HepG2 (cell line): ENCODE data around the gene MAN2B2. TPM values are rescaled to one million over a fixed set of nuclear protein-coding genes. Genes with fewer than 3 reads are reported as not detected.

Source experiments
- ATAC-seq: fragments of 200-7000 bp; cut with Tn5 transposase; 3 replicates; pipeline ENCODE4 v1.9.1; 2020; ENCODE audit warnings: mild to moderate bottlenecking, moderate library complexity
- BruUV-seq: library from RNA; stranded (reverse); fragments of 400-500 nt; replicated peaks from 2 replicates; lab custom pipeline; 2021; lab: Mats Ljungman, UMichigan
- CTCF ChIA-PET: fragments of 300-600 bp; formaldehyde crosslinking; extraction: SDS; loops from one replicate; lab custom pipeline; 2021; ENCODE audit warnings: low total read pairs, inconsistent platforms, low intra/inter-chr PET ratio; lab: Yijun Ruan, JAX
- POLR2A ChIA-PET: fragments of 350-600 bp; sonication (Branson Sonifier 250); formaldehyde crosslinking; loops from one replicate; lab custom pipeline; 2020; ENCODE audit warnings: antibody characterized with exemption, inconsistent platforms; lab: Yijun Ruan, JAX
- DNase-seq: peaks from one replicate; pipeline ENCODE4 v3.0.0-alpha.2; 2015; ENCODE audit warnings: low spot score
- FAIRE-seq: peaks from 3 replicates; lab custom pipeline; 2011; peaks lifted over from hg19 to GRCh38; lab: Jason Lieb, UNC
- H2AFZ ChIP-seq: one replicate; pipeline ENCODE4 v1.6.1; 2011; ENCODE audit warnings: low read length, inconsistent platforms
- H3K27ac ChIP-seq: fragments of 300-600 bp; 3 replicates; pipeline ENCODE4 v1.8.0; 2011; ENCODE audit warnings: mixed run types, mild to moderate bottlenecking, mixed read lengths, low read length, inconsistent platforms; ENCODE audit not compliant: insufficient read depth; ENCODE audit errors: extremely low read length
- H3K27me3 ChIP-seq, 2 experiments: fragments of 200-600 bp in 1 of 2; 2 replicates in 1 of 2; 3 replicates in 1 of 2; pipeline versions ENCODE4 v1.6.0 to v1.8.0; 2011; ENCODE audit warnings: low read length in 2 of 2, mild to moderate bottlenecking in 2 of 2, moderate library complexity in 2 of 2, inconsistent platforms in 1 of 2; ENCODE audit not compliant: insufficient read depth in 2 of 2, control insufficient read depth in 1 of 2
- H3K36me3 ChIP-seq, 2 experiments: fragments of 200-600 bp in 1 of 2; replicated peaks in 1 of 2; 2 replicates in 1 of 2; 3 replicates in 1 of 2; pipeline versions ENCODE4 v1.5.1 to v1.8.0; 2011; ENCODE audit warnings: low read length in 2 of 2, inconsistent platforms in 1 of 2; ENCODE audit not compliant: insufficient read depth in 2 of 2, control insufficient read depth in 1 of 2
- H3K4me1 ChIP-seq: 2 replicates; pipeline ENCODE4 v1.5.1; 2012; ENCODE audit warnings: low read length, inconsistent platforms; ENCODE audit not compliant: insufficient read depth
- H3K4me2 ChIP-seq: 2 replicates; pipeline ENCODE4 v1.6.0; 2011; ENCODE audit warnings: low read depth, low read length, inconsistent platforms
- H3K4me3 ChIP-seq, 3 experiments: fragments of 200-600 bp in 1 of 3; sonication (generic), shearing (Covaris generic) in 1 of 3; replicated peaks in 1 of 3; 2 replicates each; pipeline ENCODE4 v1.5.1; 2011 to 2016; ENCODE audit warnings: low read length in 3 of 3, inconsistent platforms in 2 of 3, low read depth in 2 of 3, mild to moderate bottlenecking in 2 of 3, control low read depth in 1 of 3, mixed read lengths in 1 of 3; ENCODE audit not compliant: insufficient read depth in 1 of 3
- H3K79me2 ChIP-seq: one replicate; pipeline ENCODE4 v1.6.1; 2011; ENCODE audit warnings: low read length, inconsistent platforms; ENCODE audit not compliant: insufficient read depth
- H3K9ac ChIP-seq: 2 replicates; pipeline ENCODE4 v1.6.0; 2011; ENCODE audit warnings: mild to moderate bottlenecking, low read depth, low read length, inconsistent platforms; ENCODE audit not compliant: insufficient read depth
- H3K9me3 ChIP-seq: 2 replicates; pipeline ENCODE4 v1.5.1; 2012; ENCODE audit warnings: mild to moderate bottlenecking, low read length
- H4K20me1 ChIP-seq: 2 replicates; pipeline ENCODE4 v1.6.0; 2011; ENCODE audit warnings: inconsistent platforms, mild to moderate bottlenecking, low read length, moderate library complexity; ENCODE audit not compliant: insufficient read depth
- CENPX ChIP-seq: sonication (generic); formaldehyde crosslinking; IDR thresholded peaks from 2 replicates; pipeline ENCODE4 v1.9.0; 2021; ENCODE audit warnings: mild to moderate bottlenecking, missing genetic modification reagents, moderate library complexity
- STAG1 ChIP-seq: sonication (generic); formaldehyde crosslinking; IDR thresholded peaks from 2 replicates; pipeline ENCODE4 v1.4.0; 2020; ENCODE audit warnings: missing genetic modification reagents
- SYNCRIP ChIP-seq: fragments of 200-400 bp; formaldehyde crosslinking; IDR thresholded peaks from 2 replicates; pipeline ENCODE4 v1.6.1; 2018; ENCODE audit warnings: mild to moderate bottlenecking, low read depth, low read length; ENCODE audit not compliant: insufficient read depth
- TP53 ChIP-seq: sonication (generic); formaldehyde crosslinking; conservative IDR thresholded peaks from 2 replicates; pipeline ENCODE4 v1.4.0; 2020; ENCODE audit warnings: missing genetic modification reagents
- ZMYM3 ChIP-seq: sonication (generic); formaldehyde crosslinking; IDR thresholded peaks from 2 replicates; pipeline ENCODE4 v1.5.1; 2020; ENCODE audit warnings: mild to moderate bottlenecking, missing genetic modification reagents
- ZNF337 ChIP-seq: sonication (generic); formaldehyde crosslinking; IDR thresholded peaks from 2 replicates; pipeline ENCODE4 v1.5.1; 2020; ENCODE audit warnings: missing genetic modification reagents, low read depth, mild to moderate bottlenecking, borderline replicate concordance
- ZNF441 ChIP-seq: sonication (generic); formaldehyde crosslinking; IDR thresholded peaks from 2 replicates; pipeline ENCODE4 v1.7.0; 2021; ENCODE audit warnings: missing genetic modification reagents, borderline replicate concordance
- ZNF572 ChIP-seq: sonication (generic); formaldehyde crosslinking; IDR thresholded peaks from 2 replicates; pipeline ENCODE4 v1.5.1; 2020; ENCODE audit warnings: mild to moderate bottlenecking, missing genetic modification reagents
- ZNF713 ChIP-seq: sonication (generic); formaldehyde crosslinking; IDR thresholded peaks from 2 replicates; pipeline ENCODE4 v1.4.0; 2020; ENCODE audit warnings: mild to moderate bottlenecking, missing genetic modification reagents
- WGBS: methylation state at CpG from one replicate; pipeline ENCODE4 v1.1.6; 2017; ENCODE audit warnings: low lambda C conversion rate; 5-methylcytosine and 5-hydroxymethylcytosine counted together
- in situ Hi-C: cut with HindIII; loops from 2 replicates; pipeline ENCODE4 v1.10.0; 2017; ENCODE audit warnings: low pct_unique_long_range_greater_than_20kb; ENCODE audit not compliant: extremely low pct_ligation_motif_present
- intact Hi-C: fragments of 100-400 bp; cut with micrococcal nuclease; formaldehyde crosslinking; loops from one replicate; pipeline ENCODE4 v1.10.0; 2022; ENCODE audit not compliant: unreplicated experiment
- polyA plus RNA-seq, 8 experiments: library from polyadenylated mRNA; depleted of rRNA in 3 of 8; stranded (reverse) in 7 of 8; unstranded in 1 of 8; fragments of >200 nt; fragmentation: Illumina TruSeq in 4 of 8; extraction: Trizol in 4 of 8; gene quantifications; 2 replicates each; pipeline versions ENCODE4 v1.2.1 to v1.2.3, GENCODE V29; 2011 to 2016; ENCODE audit warnings: low read depth in 4 of 8, missing spikeins in 1 of 8, mixed read lengths in 1 of 8; ENCODE audit not compliant: insufficient read depth in 1 of 8
- total RNA-seq, 5 experiments: library from RNA; depleted of rRNA; stranded (reverse); fragments of >200 nt; fragmentation: Illumina TruSeq; extraction: Trizol; gene quantifications; 2 replicates each; pipeline ENCODE4 v1.2.3, GENCODE V29; 2016; ENCODE audit warnings: low read depth in 1 of 5

The MAN2B2 gene
- total and polyA plus RNA-seq, 2 of the 13 experiments (the other 11 are each of a cell fraction or from before 2014, with no cell fraction given) = 4.8 to 5.4 TPM

DNA sequence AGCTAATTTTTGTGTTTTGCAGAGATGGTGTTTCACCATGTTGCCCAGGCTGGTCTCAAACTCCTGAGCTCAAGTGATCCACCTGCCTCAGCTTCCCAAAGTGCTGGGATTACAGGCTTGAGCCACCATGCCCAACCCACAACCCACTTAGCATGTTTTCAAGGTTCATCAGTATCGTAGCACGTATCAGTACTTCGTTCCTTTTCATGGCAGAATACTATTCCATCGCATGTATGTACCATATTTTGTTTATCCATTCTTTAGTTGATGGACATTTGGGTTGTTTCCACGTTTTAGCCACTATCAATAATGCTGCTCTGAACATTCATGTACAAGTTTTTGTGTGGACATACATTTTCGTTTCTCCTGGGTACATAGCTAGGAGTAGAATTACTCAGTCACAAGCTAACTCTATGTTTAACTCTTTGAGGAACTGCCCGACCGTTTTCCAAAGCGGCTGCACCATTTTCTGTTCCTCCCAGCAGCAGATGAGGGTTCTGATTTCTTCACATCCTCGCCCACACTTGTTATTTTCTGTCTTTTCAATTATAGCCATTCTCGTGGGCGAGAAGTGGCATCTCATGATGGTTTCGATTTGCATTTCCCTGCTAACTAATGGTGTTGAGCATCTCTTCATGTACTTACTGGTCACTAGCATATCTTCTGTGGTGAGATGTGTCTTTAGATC is 32.5 kb downstream of the MAN2B2 start:
- WGBS = 90% methylated on average over 13 of the region's 13 CpGs
- TF ChIP-seq ZNF572 (no peak), ZNF441 (CRISPR knock-in tag) (no peak), CENPX (CRISPR knock-in tag) (no peak), SYNCRIP (no peak)
- no peak overlapping the region for H3K27ac ChIP-seq
- intact Hi-C loops (no loop called here), in situ Hi-C loops (no loop called here)
- H3K36me3 ChIP-seq = peaks cover under 1 to 17% of the 10 kb centered on the region in 2 experiments; a peak in 2 of 5 replicates
- no peak overlapping the region for H3K9ac ChIP-seq
- ATAC-seq (no peak), DNase-seq (no peak), FAIRE-seq (no peak)
- no TSS peak for BruUV-seq
- ChIA-PET POLR2A (no interaction called here), CTCF (no interaction called here)
- H3K4me3 ChIP-seq = no peak overlapping the region
- no peaks in the 10 kb centered on the region for H3K79me2 ChIP-seq
- no peak overlapping the region for H3K4me2 ChIP-seq
- no peaks in the 10 kb centered on the region for H4K20me1 ChIP-seq
- H3K4me1 ChIP-seq = peaks cover 1% of the 10 kb centered on the region; the same call in 1 of the 2 replicates
- H3K9me3 ChIP-seq = peaks cover 4% of the 10 kb centered on the region; the same call in 1 of the 2 replicates
- H3K27me3 ChIP-seq = no peaks in the 10 kb centered on the region
- no peak overlapping the region for H2AFZ ChIP-seq

DNA sequence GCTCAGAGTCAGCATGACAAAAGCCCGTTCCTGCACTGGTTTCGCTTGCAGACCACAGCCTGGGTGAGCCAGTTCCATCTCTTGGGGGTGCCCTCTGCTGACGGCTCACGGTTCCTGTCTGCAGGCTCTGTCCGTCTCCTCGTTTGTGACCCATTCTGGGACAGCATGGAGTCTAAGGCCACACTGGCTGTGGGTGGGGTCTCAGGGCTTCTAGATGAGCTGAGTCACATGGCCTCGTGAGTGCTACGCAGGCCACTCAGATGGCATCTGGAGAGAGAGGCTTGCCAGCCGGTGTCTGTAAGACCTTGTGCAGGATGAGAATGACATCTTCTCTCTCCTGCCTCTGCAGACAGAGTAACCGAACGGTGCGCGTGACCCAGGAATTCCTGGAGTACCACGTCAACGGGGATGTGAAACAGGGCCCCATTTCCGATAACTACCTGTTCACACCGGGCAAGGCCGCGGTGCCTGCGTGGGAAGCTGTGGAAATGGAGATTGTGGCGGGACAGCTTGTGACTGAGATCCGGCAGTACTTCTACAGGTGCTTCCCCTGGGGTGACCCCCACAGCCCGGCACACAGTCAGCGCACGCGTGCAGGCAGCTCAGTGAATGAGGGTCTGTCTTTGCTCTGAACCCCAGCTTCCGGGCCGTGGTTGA is 33.9 kb downstream of the MAN2B2 start:
- no peak overlapping the region for H3K4me3 ChIP-seq
- H3K36me3 ChIP-seq = peaks cover 1 to 17% of the 10 kb centered on the region in 2 experiments; a peak in 2 of 5 replicates
- ATAC-seq = peak; percentile 65
- CTCF ChIA-PET = no interaction called here
- peak; percentile 15; the same call in 1 of the 2 replicates for TF ChIP-seq STAG1
- no peak for TF ChIP-seq ZMYM3 (CRISPR knock-in tag)
- TF ChIP-seq ZNF713 (CRISPR knock-in tag) = no peak
- TF ChIP-seq ZNF337 (CRISPR knock-in tag) = no peak
- TF ChIP-seq TP53 (CRISPR knock-in tag) = no peak
- TF ChIP-seq, all 625 proteins: peak for 1
- FAIRE-seq (no peak), DNase-seq (no peak)
- Histone ChIP-seq H4K20me1 (no peaks in the 10 kb centered on the region), H3K4me1 (no peaks in the 10 kb centered on the region), H3K4me2 (no peak overlapping the region), H3K79me2 (no peaks in the 10 kb centered on the region), H3K9ac (no peak overlapping the region), H3K27me3 (no peaks in the 10 kb centered on the region), H2AFZ (no peak overlapping the region), H3K27ac (no peak overlapping the region), H3K9me3 (peaks cover 4% of the 10 kb centered on the region; the same call in 1 of the 2 replicates)
- 97% methylated on average over 17 of the region's 28 CpGs for WGBS
- intact Hi-C loops (no loop called here), in situ Hi-C loops (no loop called here)
- POLR2A ChIA-PET = no interaction called here
- BruUV-seq = no TSS peak
